CD14-positive monocyte (primary cell): ENCODE data around the gene PYGB. TPM values are rescaled to one million over a fixed set of nuclear protein-coding genes. Genes with fewer than 3 reads are reported as not detected.

Source experiments
- DNase-seq, 3 donors: peaks; one replicate each; pipeline ENCODE4 v3.0.0-alpha.2; 2011 to 2022
- H2AFZ ChIP-seq: 2 replicates; pipeline ENCODE4 v1.6.0; 2012; ENCODE audit warnings: mild to moderate bottlenecking, low read depth, low read length, inconsistent platforms; ENCODE audit not compliant: insufficient read depth, poor library complexity, severe bottlenecking
- H3K27ac ChIP-seq, 2 donors: 1 replicate in 1 of 2; 2 replicates in 1 of 2; pipeline ENCODE4 v1.5.1; 2012 to 2013; ENCODE audit warnings: low read length in 2 of 2, control low read depth in 1 of 2, inconsistent platforms in 1 of 2, low read depth in 1 of 2, mild to moderate bottlenecking in 1 of 2
- H3K27me3 ChIP-seq, 2 donors: one replicate each; pipeline versions ENCODE4 v1.6.0 to v1.6.1; 2011 to 2013; ENCODE audit warnings: low read length in 2 of 2; ENCODE audit not compliant: control insufficient read depth in 2 of 2, insufficient read depth in 2 of 2
- H3K36me3 ChIP-seq, 2 donors: replicated peaks in 1 of 2; 1 replicate in 1 of 2; 2 replicates in 1 of 2; pipeline versions ENCODE4 v1.5.1 to v1.6.1; 2012 to 2013; ENCODE audit warnings: low read length in 2 of 2, control low read depth in 1 of 2, inconsistent platforms in 1 of 2, mild to moderate bottlenecking in 1 of 2; ENCODE audit not compliant: insufficient read depth in 2 of 2, control insufficient read depth in 1 of 2
- H3K4me1 ChIP-seq, 2 donors: 1 replicate in 1 of 2; 2 replicates in 1 of 2; pipeline versions ENCODE4 v1.5.1 to v1.6.1; 2012 to 2013; ENCODE audit warnings: low read length in 2 of 2, control low read depth in 1 of 2, inconsistent platforms in 1 of 2, mild to moderate bottlenecking in 1 of 2, moderate library complexity in 1 of 2; ENCODE audit not compliant: insufficient read depth in 2 of 2, control insufficient read depth in 1 of 2
- H3K4me2 ChIP-seq: replicated peaks from 2 replicates; pipeline ENCODE3; 2012; ENCODE audit warnings: low read length, moderate library complexity, mild to moderate bottlenecking; ENCODE audit not compliant: poor library complexity, severe bottlenecking; ENCODE audit errors: extremely low read depth
- H3K4me3 ChIP-seq, 3 experiments: fragments of 200-600 bp in 1 of 3; sonication (generic) in 1 of 3; replicated peaks in 1 of 3; 1 replicate in 2 of 3; 2 replicates in 1 of 3; pipeline ENCODE4 v1.5.1; 2011 to 2013; ENCODE audit warnings: low read length in 3 of 3, mild to moderate bottlenecking in 3 of 3, control low read depth in 2 of 3, low read depth in 2 of 3, inconsistent platforms in 1 of 3, moderate library complexity in 1 of 3
- H3K79me2 ChIP-seq: 2 replicates; pipeline ENCODE4 v1.6.0; 2012; ENCODE audit warnings: mild to moderate bottlenecking, control low read depth, inconsistent platforms, low read length, moderate library complexity; ENCODE audit not compliant: insufficient read depth
- H3K9ac ChIP-seq: 2 replicates; pipeline ENCODE4 v1.6.0; 2017; ENCODE audit warnings: low read length, mild to moderate bottlenecking; ENCODE audit not compliant: insufficient read depth, poor library complexity, severe bottlenecking
- H3K9me3 ChIP-seq, 2 donors: replicated peaks in 1 of 2; 1 replicate in 1 of 2; 2 replicates in 1 of 2; pipeline versions ENCODE4 v1.5.1 to v1.6.1; 2012 to 2013; ENCODE audit warnings: low read length in 2 of 2, control low read depth in 1 of 2; ENCODE audit not compliant: control insufficient read depth in 1 of 2, insufficient read depth in 1 of 2
- H4K20me1 ChIP-seq: 2 replicates; pipeline ENCODE4 v1.6.0; 2012; ENCODE audit warnings: mild to moderate bottlenecking, low read length, control low read depth, moderate library complexity; ENCODE audit not compliant: insufficient read depth
- H3K27ac Mint-ChIP-seq, 7 donors: one replicate each; pipeline ENCODE4 v1.8.0; 2020; ENCODE audit warnings: mild to moderate bottlenecking in 7 of 7, mixed read lengths in 7 of 7, moderate library complexity in 6 of 7, inconsistent platforms in 2 of 7
- H3K27me3 Mint-ChIP-seq, 3 donors: one replicate each; pipeline ENCODE4 v1.8.0; 2021 to 2022; ENCODE audit warnings: low read depth in 3 of 3, mild to moderate bottlenecking in 3 of 3, mixed read lengths in 3 of 3, moderate library complexity in 3 of 3, inconsistent platforms in 1 of 3
- H3K36me3 Mint-ChIP-seq, 2 donors: one replicate each; pipeline ENCODE4 v1.8.0; 2020; ENCODE audit warnings: mixed read lengths in 2 of 2, inconsistent platforms in 1 of 2, mild to moderate bottlenecking in 1 of 2
- H3K4me1 Mint-ChIP-seq: one replicate; pipeline ENCODE4 v1.8.0; 2020; ENCODE audit warnings: mild to moderate bottlenecking, mixed read lengths
- H3K4me3 Mint-ChIP-seq, 2 donors: one replicate each; pipeline ENCODE4 v1.8.0; 2020; ENCODE audit warnings: mild to moderate bottlenecking in 2 of 2, mixed read lengths in 2 of 2, moderate library complexity in 1 of 2
- H3K9me3 Mint-ChIP-seq, 7 donors: one replicate each; pipeline ENCODE4 v1.8.0; 2020 to 2022; ENCODE audit warnings: mixed read lengths in 7 of 7, mild to moderate bottlenecking in 6 of 7, moderate library complexity in 6 of 7, inconsistent platforms in 2 of 7
- CTCF ChIP-seq: fragments of 200-600 bp; IDR thresholded peaks from one replicate; pipeline ENCODE4 v1.8.0; 2022; ENCODE audit warnings: antibody characterized with exemption, mild to moderate bottlenecking
- WGBS: methylation state at CpG from one replicate; pipeline ENCODE4 v1.1.5; 2013; ENCODE audit warnings: missing lambda C conversion rate; ENCODE audit not compliant: insufficient coverage; 5-methylcytosine and 5-hydroxymethylcytosine counted together
- intact Hi-C, 2 donors: fragments of 100-400 bp; cut with micrococcal nuclease; formaldehyde crosslinking; loops; one replicate each; pipeline versions ENCODE4 v1.15.0 to v1.15.1; 2023
- polyA plus RNA-seq, 3 donors: library from polyadenylated mRNA; depleted of rRNA in 1 of 3; unstranded in 2 of 3; stranded (reverse) in 1 of 3; fragments of 300-500 nt in 2 of 3; fragments of >200 nt in 1 of 3; fragmentation: Illumina TruSeq in 2 of 3; gene quantifications; 1 replicate in 2 of 3; 2 replicates in 1 of 3; pipeline ENCODE4 v1.2.3, GENCODE V29; 2012 to 2021

Gene PYGB
- polyA plus RNA-seq, 3 donors, result 26.6 to 33.2 (median 26.7) TPM

GRCh38 chr20:25279403-25279802 is 31.5 kb downstream of the PYGB start:
- Mint-ChIP-seq H3K36me3 (peaks cover 78 to 98% of the 10 kb centered on the region in 2 donors), H3K4me1 (no peaks in the 10 kb centered on the region), H3K9me3 (peaks cover 0 to 2% (median 0%) of the 10 kb centered on the region in 7 donors), H3K4me3 (no peak overlapping the region), H3K27ac (no peak overlapping the region), H3K27me3 (no peaks in the 10 kb centered on the region)
- intact Hi-C loops, result no loop called here
- H3K36me3 ChIP-seq, result peaks cover 98 to 100% of the 10 kb centered on the region in 2 donors
- no peak overlapping the region for H3K4me3 ChIP-seq
- H2AFZ ChIP-seq, result no peak overlapping the region
- H3K79me2 ChIP-seq, result no peaks in the 10 kb centered on the region
- H3K4me1 ChIP-seq, result no peaks in the 10 kb centered on the region
- 100% methylated on average over 3 of the region's 9 CpGs for WGBS
- H3K4me2 ChIP-seq, result no peak overlapping the region
- DNase-seq, result no peak
- no peak overlapping the region for H3K9ac ChIP-seq
- H3K27ac ChIP-seq, result no peak overlapping the region
- no peaks in the 10 kb centered on the region for H3K9me3 ChIP-seq
- no peaks in the 10 kb centered on the region for H4K20me1 ChIP-seq
- H3K27me3 ChIP-seq, result no peaks in the 10 kb centered on the region
- TF ChIP-seq CTCF, result no peak

- Histone ChIP-seq H3K9ac (no peak overlapping the region), H3K27me3 (no peaks in the 10 kb centered on the region), H3K4me2 (no peak overlapping the region), H3K4me1 (no peaks in the 10 kb centered on the region), H2AFZ (no peak overlapping the region), H4K20me1 (no peaks in the 10 kb centered on the region), H3K27ac (no peak overlapping the region), H3K79me2 (no peaks in the 10 kb centered on the region), H3K36me3 (peaks cover 97 to 100% of the 10 kb centered on the region in 2 donors), H3K9me3 (no peaks in the 10 kb centered on the region), H3K4me3 (no peak overlapping the region)
- intact Hi-C loops, result no loop called here
- Mint-ChIP-seq H3K9me3 (peaks cover 0 to 2% (median 0%) of the 10 kb centered on the region in 7 donors), H3K27me3 (no peaks in the 10 kb centered on the region), H3K4me3 (no peak overlapping the region), H3K27ac (no peak overlapping the region), H3K36me3 (peaks cover 73 to 95% of the 10 kb centered on the region in 2 donors), H3K4me1 (no peaks in the 10 kb centered on the region)
- DNase-seq, result no peak
- no peak for TF ChIP-seq CTCF
- WGBS, result 96% methylated on average over 15 of the region's 15 CpGs
Measured at GRCh38 chr20:25280051-25280573, 32.2 kb downstream of the PYGB start.
